ENCODE results near the gene DIS3L2. TPM values are rescaled to one million over a fixed set of nuclear protein-coding genes. Genes with fewer than 3 reads are reported as not detected.

DIS3L2 gene
- 10 to 100 TPM; 33.5 to 43.8 (median 37.1) TPM for polyA plus RNA-seq (ENCODE audit: insufficient read length in 3 of 3)
- long read RNA-seq, donor 1, partial matches to known transcripts, result 0 of 3 reads
- long read RNA-seq, donor 1, other reads (novel, unspliced or antisense), result 0 of 3 reads
- long read RNA-seq, donor 2, partial matches to known transcripts, result 0 of 1 reads
- long read RNA-seq, donor 2, other reads (novel, unspliced or antisense), result 0 of 1 reads
- long read RNA-seq, donor 3, partial matches to known transcripts, result 0 of 6 reads
- long read RNA-seq, donor 3, other reads (novel, unspliced or antisense), result 0 of 6 reads
- long read RNA-seq, donor 4, result 0 reads
- long read RNA-seq, donor 5, result 0 reads
- long read RNA-seq, donor 6, partial matches to known transcripts, result 0 of 4 reads
- long read RNA-seq, donor 6, other reads (novel, unspliced or antisense), result 0 of 4 reads
- long read RNA-seq, donor 7, partial matches to known transcripts, result 0 of 4 reads
- long read RNA-seq, donor 7, other reads (novel, unspliced or antisense), result 0 of 4 reads
- long read RNA-seq, donor 8, partial matches to known transcripts, result 0 of 5 reads
- long read RNA-seq, donor 8, other reads (novel, unspliced or antisense), result 0 of 5 reads
- long read RNA-seq, donor 9, partial matches to known transcripts, result 0 of 1 reads
- long read RNA-seq, donor 9, other reads (novel, unspliced or antisense), result 0 of 1 reads
- long read RNA-seq, donor 10, partial matches to known transcripts, result 0 of 3 reads
- long read RNA-seq, donor 10, other reads (novel, unspliced or antisense), result 0 of 3 reads
- long read RNA-seq, donor 11, partial matches to known transcripts, result 0 of 2 reads
- long read RNA-seq, donor 11, other reads (novel, unspliced or antisense), result 0 of 2 reads
- long read RNA-seq, donor 12, result 0 reads
- long read RNA-seq, donor 13, partial matches to known transcripts, result 0 of 3 reads
- long read RNA-seq, donor 13, other reads (novel, unspliced or antisense), result 0 of 3 reads
- long read RNA-seq, donor 14, partial matches to known transcripts, result 0 of 2 reads
- long read RNA-seq, donor 14, other reads (novel, unspliced or antisense), result 0 of 2 reads
- long read RNA-seq, donor 15, partial matches to known transcripts, result 0 of 1 reads
- long read RNA-seq, donor 15, other reads (novel, unspliced or antisense), result 0 of 1 reads
- long read RNA-seq, donor 16, partial matches to known transcripts, result 0 of 4 reads
- long read RNA-seq, donor 16, other reads (novel, unspliced or antisense), result 0 of 4 reads

DNA sequence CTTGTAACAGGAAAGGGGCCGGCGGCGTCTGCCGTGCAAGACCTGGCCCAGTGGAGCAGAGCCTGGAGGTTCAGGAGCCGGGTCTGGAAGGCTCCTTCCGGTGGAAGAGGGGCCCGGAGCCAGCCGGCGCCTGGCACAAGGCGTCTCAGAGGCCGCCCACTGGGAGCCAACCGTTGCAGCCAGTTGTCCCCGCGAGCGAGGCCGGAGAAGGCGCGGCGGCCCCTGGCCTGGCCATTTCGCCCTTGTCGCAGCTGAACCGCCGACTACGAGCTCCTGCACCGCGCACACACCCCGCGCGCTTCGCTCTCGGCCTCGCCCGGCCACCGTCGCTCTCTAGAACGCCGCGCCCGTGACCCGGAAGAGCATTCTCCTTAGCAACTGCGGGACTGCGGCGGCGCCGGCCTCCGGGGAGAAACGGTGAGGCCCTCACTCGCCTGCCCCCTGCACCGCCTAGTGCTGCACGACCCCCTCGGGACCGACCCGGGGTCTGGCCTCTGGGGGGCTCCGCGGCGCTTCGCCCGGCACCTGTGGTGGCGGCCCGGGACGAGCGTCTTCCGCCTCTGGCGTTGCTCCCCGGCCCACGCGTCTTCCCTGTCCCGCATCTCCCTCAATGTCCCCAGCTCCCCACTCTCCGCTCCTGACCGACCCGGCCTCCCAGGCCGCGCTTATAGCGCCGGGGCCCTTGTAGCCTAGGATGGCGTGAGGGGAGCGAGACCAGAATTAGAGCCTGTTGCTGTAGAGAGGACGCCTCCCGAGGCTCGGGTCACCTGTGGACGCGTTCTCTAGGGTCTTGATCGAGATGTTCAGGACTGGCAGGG lies at the start of gene DIS3L2:
TSS of gene DIS3L2 (plus strand) at position 365 of the 818 bp plus-strand sequence. CDS start 53,215 bp downstream, outside the sequence.
- DNase-seq (ENCODE audit: extremely low read depth in 1 of 11, low read depth in 9 of 11, low spot score in 4 of 11), result peak; percentile 53 to 86 (median 76)

- no peak for DNase-seq (ENCODE audit: extremely low read depth in 1 of 11, low read depth in 9 of 11, low spot score in 4 of 11)
Measured at GRCh38 chr2:231914077-231914690, 47.3 kb upstream of the DIS3L2 start.

- DNase-seq (ENCODE audit: extremely low read depth in 1 of 11, low read depth in 9 of 11, low spot score in 4 of 11), result no peak
Measured at GRCh38 chr2:231917280-231918066, 44.0 kb upstream of the DIS3L2 start.

GRCh38 chr2:231918501-231919330 lies 42.8 kb upstream of the DIS3L2 start:
- DNase-seq (ENCODE audit: extremely low read depth in 1 of 11, low read depth in 9 of 11, low spot score in 4 of 11), result no peak

- DNase-seq (ENCODE audit: extremely low read depth in 1 of 11, low read depth in 9 of 11, low spot score in 4 of 11), result no peak
Measured at GRCh38 chr2:231919341-231920035, 42.0 kb upstream of the DIS3L2 start.

DNA sequence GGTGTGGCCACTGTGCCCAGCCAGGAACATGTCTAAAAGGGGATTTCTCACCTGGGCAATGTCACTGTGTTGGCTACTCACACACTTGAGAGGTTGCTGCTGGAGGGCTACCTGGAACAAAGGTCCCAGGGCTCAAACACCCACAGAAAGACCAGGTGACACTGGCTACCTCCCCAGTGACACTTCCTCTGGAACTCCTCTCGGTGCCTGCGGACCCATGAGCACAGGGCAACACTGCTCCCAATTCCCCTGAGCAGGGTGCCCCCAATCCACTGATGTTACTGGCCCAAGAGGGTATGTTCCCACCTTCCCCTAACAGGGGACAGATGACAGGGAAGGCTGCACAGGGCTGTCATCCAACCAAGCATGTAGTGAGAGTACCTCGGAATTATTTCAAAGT lies 41.1 kb upstream of the DIS3L2 start:
- DNase-seq (ENCODE audit: extremely low read depth in 1 of 11, low read depth in 9 of 11, low spot score in 4 of 11), result no peak

GRCh38 chr2:231920795-231921194 lies 40.7 kb upstream of the DIS3L2 start:
- no peak for DNase-seq (ENCODE audit: extremely low read depth in 1 of 11, low read depth in 9 of 11, low spot score in 4 of 11)

- DNase-seq (ENCODE audit: extremely low read depth in 1 of 11, low read depth in 9 of 11, low spot score in 4 of 11), result no peak
Measured at GRCh38 chr2:231922311-231923009, 39.1 kb upstream of the DIS3L2 start.

DNA sequence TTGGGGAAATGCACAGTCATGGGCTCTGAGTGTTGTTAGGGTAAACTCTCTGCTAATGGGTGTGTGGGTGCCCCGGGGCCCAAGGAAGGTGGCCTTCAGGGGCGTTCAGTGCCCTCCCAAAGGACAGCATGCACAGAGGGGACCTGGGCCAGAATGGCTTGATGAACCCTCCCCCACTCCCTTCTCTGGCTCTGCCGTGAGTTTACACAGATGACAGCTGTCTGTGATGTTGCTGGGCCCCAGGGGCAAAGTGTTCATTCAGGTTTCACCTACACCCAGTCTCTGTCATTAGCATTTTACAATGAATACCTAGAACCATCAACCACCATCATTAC lies 38.5 kb upstream of the DIS3L2 start:
- DNase-seq (ENCODE audit: extremely low read depth in 1 of 11, low read depth in 9 of 11, low spot score in 4 of 11), result no peak

- no peak for DNase-seq (ENCODE audit: extremely low read depth in 1 of 11, low read depth in 9 of 11, low spot score in 4 of 11)
Measured at GRCh38 chr2:231923951-231924888, 37.3 kb upstream of the DIS3L2 start.

DNA sequence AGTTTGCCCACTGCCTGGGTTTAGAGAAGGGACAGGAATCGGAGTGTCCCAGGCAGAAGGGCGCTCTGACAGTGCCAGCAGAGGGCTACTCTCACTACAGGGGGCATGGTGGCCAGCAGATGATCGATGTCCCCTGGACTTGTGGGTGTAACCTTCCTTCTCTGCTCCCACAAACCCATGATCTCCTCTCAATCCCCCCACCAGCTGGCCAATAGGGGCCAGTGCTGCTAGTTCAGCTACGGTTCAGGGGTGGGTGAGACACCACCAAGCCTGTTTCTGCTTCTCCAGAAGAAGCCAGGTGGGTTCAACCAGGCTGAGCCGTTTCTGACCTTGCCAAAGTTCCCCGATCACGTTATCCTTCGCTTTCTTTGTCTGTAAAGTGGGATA lies 36.6 kb upstream of the DIS3L2 start:
- DNase-seq (ENCODE audit: extremely low read depth in 1 of 11, low read depth in 9 of 11, low spot score in 4 of 11), result peak in 1 of 11 donors; percentile 6

DNA sequence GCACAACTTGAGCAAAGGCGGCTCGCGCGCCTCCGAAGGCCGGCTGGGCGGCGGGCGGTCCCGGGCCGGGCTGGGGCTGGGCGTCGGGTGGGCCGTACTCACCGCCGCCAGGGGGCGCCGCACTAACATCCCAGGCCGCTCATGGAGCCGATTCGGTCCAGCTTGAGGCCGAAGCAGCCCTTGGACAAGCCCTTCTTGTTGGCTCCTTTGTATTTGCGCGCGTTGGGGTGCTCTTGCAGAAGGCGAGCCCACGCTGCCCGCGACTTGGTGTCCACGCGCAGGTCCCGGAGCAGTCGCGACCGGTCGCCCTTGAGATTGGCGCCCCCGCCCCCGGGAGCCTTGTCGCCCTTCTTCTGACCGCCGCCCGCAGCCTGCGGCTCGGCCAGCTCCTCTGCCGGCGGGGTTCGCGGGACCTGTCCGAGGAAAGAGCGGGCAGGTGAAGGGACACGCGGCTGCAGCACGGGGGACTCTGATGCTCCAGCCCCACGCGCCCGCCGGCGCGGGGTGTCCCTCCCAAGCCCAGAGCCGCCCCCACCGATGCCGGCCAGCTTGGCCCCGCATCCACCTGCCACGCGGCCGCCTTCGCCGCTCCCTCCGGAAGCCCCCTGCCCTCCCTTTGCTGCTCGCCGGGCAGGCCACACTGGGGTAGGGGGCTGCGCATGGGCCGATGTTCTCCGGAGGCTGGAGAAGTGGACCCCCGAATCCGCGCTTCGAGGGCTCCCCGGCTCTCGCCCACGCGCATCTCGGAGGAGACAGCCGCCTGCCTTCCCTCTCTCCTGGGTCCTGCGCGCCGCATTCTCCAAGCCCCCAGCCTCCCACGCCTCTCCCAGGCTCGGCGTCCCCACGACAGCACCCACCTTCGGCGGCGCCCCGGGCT lies 36.0 kb upstream of the DIS3L2 start:
- DNase-seq (ENCODE audit: extremely low read depth in 1 of 11, low read depth in 9 of 11, low spot score in 4 of 11), result peak in 10 of 11 donors; percentile 63 to 84 (median 78)

- DNase-seq (ENCODE audit: extremely low read depth in 1 of 11, low read depth in 9 of 11, low spot score in 4 of 11), result peak in 9 of 11 donors; percentile 46 to 69 (median 61)
Measured at GRCh38 chr2:231926180-231926741, 35.3 kb upstream of the DIS3L2 start, which contains the start of gene NPPC. TSS of gene NPPC (minus strand) at chr2:231926396. CDS start at chr2:231926249, 147 bp downstream.
